GM18505 (cell line): ENCODE measurements around the gene PBRM1.

Experiments
- ATAC-seq: cut with Tn5 transposase; IDR thresholded peaks from one replicate; pipeline ENCODE4 v1.9.1; 2021; ENCODE audit not compliant: unreplicated experiment
- POLR2A ChIP-seq: IDR thresholded peaks from 4 replicates; pipeline ENCODE4 v1.6.1; 2011; ENCODE audit warnings: borderline replicate concordance; ENCODE audit not compliant: insufficient read depth, insufficient read length; ENCODE audit errors: extremely low read depth

PBRM1 gene

DNA sequence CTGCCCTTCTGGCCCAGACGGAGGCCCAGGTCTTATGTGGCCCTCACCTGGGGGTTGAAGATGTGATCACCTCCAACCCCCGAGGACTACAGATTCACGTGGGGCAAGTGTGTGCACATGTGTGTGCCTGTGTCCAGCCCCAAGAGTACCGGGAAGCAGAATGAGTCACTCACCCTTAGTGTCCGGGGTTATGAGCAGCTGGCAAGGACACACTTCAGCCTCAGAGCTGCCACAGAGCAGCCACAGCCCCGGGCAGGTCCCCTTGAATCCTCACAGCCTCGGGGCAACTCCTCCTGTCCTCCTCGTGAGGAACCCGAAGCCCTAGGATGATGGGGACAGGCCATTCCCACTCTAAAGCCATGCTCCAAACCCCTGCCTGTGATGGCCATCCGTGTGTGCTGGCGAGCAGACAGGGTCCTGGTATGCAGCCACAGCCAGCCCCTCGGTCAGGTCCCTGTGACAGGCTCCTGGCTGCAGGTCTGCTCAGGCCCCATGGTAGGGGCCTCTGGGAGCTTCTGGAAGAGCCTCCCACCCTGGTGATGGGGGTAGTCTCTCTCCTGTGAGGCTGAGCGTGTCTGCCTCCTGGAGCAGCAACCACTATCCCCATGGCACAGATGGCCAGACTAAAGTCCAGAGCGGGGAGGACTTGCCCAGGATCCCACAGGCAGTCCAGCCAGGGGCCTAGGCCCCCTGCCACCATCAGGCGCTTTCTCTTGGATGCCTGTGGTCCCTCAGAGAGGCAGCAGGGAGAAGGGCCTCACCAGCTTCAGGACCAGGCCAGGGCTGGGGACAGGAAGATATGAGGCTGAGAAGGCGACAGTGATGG, 189.7 kb downstream of the PBRM1 start:
- no peak for ATAC-seq
- no peak for TF ChIP-seq POLR2A
